GM12878 (cell line): ENCODE results near the gene SCN5A.

Experiments used
- CTCF ChIP-seq, 3 experiments: IDR thresholded peaks in 2 of 3; conservative IDR thresholded peaks in 1 of 3; 2 replicates each; pipeline ENCODE4 v1.5.1; 2011; ENCODE audit warnings: low read depth in 3 of 3, low read length in 3 of 3, mild to moderate bottlenecking in 3 of 3, control low read depth in 2 of 3, moderate library complexity in 2 of 3, inconsistent platforms in 1 of 3, mixed read lengths in 1 of 3; ENCODE audit not compliant: control insufficient read depth in 2 of 3, insufficient read depth in 1 of 3; ENCODE audit errors: extremely low read depth in 1 of 3
- FOXM1 ChIP-seq: IDR thresholded peaks from 2 replicates; pipeline ENCODE4 v1.6.1; 2012; ENCODE audit warnings: low read depth, mild to moderate bottlenecking, inconsistent platforms, low read length, moderate library complexity
- POLR2AphosphoS5 ChIP-seq: IDR thresholded peaks from 2 replicates; pipeline ENCODE4 v1.6.1; 2011; ENCODE audit warnings: mild to moderate bottlenecking, low read length, inconsistent platforms
- SP1 ChIP-seq: IDR thresholded peaks from one replicate; pipeline ENCODE4 v1.6.1; 2011; ENCODE audit warnings: low read depth, low read length
- SREBF2 ChIP-seq: IDR thresholded peaks from 2 replicates; pipeline ENCODE4 v1.6.1; 2012; ENCODE audit warnings: mild to moderate bottlenecking, low read length

- TF ChIP-seq SP1 (no peak), CTCF (IDR thresholded peaks at IDR 0.05 in 2 of 3, conservative IDR thresholded peaks at IDR 0.05 in 1 of 3; ENCODE audit: control insufficient read depth in 2 of 3, extremely low read depth in 1 of 3, insufficient read depth in 1 of 3, low read depth in 3 of 3, low read length in 3 of 3) (no peak), SREBF2 (no peak), POLR2AphosphoS5 (no peak), FOXM1 (no peak)
Observed at GRCh38 chr3:38614091-38614490, 35.4 kb downstream of the SCN5A start.
